ENCODE data around the gene OBP2A.

DNA sequence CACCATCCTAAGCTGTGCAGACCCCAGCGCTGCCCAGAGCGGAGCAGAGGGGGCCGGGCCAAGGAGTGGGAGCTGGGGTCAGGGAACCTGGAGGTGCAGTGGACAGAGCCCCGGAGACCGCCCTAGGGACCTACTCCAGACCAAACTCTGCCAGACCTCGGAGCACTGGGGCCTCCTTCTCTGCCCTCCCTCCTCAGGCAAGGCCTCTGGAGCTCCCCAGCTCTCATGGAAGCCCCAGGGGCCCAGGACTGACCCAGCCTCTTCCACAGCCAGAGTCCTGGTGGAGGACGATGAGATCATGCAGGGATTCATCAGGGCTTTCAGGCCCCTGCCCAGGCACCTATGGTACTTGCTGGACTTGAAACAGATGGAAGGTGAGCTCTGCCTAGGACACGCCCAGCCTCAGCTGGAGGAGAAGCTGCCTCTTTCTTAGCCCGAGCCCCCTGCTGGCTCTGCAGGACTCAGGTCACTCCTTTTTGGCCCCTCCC lies 19.3 kb downstream of the OBP2A start:
- TF ChIP-seq ESRRA (IDR thresholded peaks at IDR 0.05; ENCODE audit: low read length) = no peak
- no peak for TF ChIP-seq HDAC2 (IDR thresholded peaks at IDR 0.05)
- TF ChIP-seq BCL3 (IDR thresholded peaks at IDR 0.05; ENCODE audit: borderline replicate concordance, insufficient read depth, low read depth, low read length, poor library complexity, severe bottlenecking) = no peak
- TF ChIP-seq EGR1 (IDR thresholded peaks at IDR 0.05; ENCODE audit: borderline replicate concordance in 1 of 2, low read depth in 2 of 2, low read length in 2 of 2) = no peak
- TF ChIP-seq EP300 (IDR thresholded peaks at IDR 0.05; ENCODE audit: borderline replicate concordance in 1 of 2, control insufficient read depth in 1 of 2, low read depth in 2 of 2, low read length in 2 of 2) = no peak
- TF ChIP-seq, protein P1, sequence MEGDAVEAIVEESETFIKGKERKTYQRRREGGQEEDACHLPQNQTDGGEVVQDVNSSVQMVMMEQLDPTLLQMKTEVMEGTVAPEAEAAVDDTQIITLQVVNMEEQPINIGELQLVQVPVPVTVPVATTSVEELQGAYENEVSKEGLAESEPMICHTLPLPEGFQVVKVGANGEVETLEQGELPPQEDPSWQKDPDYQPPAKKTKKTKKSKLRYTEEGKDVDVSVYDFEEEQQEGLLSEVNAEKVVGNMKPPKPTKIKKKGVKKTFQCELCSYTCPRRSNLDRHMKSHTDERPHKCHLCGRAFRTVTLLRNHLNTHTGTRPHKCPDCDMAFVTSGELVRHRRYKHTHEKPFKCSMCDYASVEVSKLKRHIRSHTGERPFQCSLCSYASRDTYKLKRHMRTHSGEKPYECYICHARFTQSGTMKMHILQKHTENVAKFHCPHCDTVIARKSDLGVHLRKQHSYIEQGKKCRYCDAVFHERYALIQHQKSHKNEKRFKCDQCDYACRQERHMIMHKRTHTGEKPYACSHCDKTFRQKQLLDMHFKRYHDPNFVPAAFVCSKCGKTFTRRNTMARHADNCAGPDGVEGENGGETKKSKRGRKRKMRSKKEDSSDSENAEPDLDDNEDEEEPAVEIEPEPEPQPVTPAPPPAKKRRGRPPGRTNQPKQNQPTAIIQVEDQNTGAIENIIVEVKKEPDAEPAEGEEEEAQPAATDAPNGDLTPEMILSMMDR (IDR thresholded peaks at IDR 0.05 in 2 of 3, conservative IDR thresholded peaks at IDR 0.05 in 1 of 3; ENCODE audit: control insufficient read depth in 2 of 3, extremely low read depth in 1 of 3, insufficient read depth in 1 of 3, low read depth in 3 of 3, low read length in 3 of 3) = no peak
- no peak for TF ChIP-seq POLR2AphosphoS5 (IDR thresholded peaks at IDR 0.05; ENCODE audit: low read length)

All from GM12878 (cell line).